B cell (primary cell): ENCODE measurements around the gene AREL1.

Experiments
- EZH2 ChIP-seq: IDR thresholded peaks from 2 replicates; pipeline ENCODE4 v1.6.1; 2012; ENCODE audit warnings: borderline replicate concordance, low read depth, mild to moderate bottlenecking, moderate library complexity, low read length; ENCODE audit not compliant: insufficient read depth, poor library complexity, severe bottlenecking
- TF ChIP-seq, protein P1 (sequence below): fragments of 200-600 bp; IDR thresholded peaks from one replicate; pipeline ENCODE4 v1.8.0; 2022; ENCODE audit warnings: antibody characterized with exemption, mild to moderate bottlenecking

- no peak for TF ChIP-seq EZH2
- TF ChIP-seq, protein P1, sequence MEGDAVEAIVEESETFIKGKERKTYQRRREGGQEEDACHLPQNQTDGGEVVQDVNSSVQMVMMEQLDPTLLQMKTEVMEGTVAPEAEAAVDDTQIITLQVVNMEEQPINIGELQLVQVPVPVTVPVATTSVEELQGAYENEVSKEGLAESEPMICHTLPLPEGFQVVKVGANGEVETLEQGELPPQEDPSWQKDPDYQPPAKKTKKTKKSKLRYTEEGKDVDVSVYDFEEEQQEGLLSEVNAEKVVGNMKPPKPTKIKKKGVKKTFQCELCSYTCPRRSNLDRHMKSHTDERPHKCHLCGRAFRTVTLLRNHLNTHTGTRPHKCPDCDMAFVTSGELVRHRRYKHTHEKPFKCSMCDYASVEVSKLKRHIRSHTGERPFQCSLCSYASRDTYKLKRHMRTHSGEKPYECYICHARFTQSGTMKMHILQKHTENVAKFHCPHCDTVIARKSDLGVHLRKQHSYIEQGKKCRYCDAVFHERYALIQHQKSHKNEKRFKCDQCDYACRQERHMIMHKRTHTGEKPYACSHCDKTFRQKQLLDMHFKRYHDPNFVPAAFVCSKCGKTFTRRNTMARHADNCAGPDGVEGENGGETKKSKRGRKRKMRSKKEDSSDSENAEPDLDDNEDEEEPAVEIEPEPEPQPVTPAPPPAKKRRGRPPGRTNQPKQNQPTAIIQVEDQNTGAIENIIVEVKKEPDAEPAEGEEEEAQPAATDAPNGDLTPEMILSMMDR: no peak
These were observed 45.1 kb downstream of the AREL1 start for GRCh38 chr14:74667758-74668157.
